Astrocyte of the spinal cord (primary cell): Measurements from ENCODE around the gene IGFBP6.

Source experiments
- DNase-seq: peaks from one replicate; pipeline ENCODE4 v3.0.0; 2011; ENCODE audit warnings: low read depth, low spot score
- H3K4me3 ChIP-seq: 2 replicates; pipeline ENCODE4 v1.5.1; 2011; ENCODE audit warnings: low read depth, mild to moderate bottlenecking, low read length, moderate library complexity
- CTCF ChIP-seq: IDR thresholded peaks from 2 replicates; pipeline ENCODE4 v1.5.1; 2012; ENCODE audit warnings: low read depth, mild to moderate bottlenecking, low read length, inconsistent platforms
- in situ Hi-C: cut with HindIII; loops from 2 replicates; pipeline ENCODE4 v1.10.0; 2017; ENCODE audit warnings: low sequenced_read_pairs

Gene IGFBP6

GRCh38 chr12:53133722-53134121 is 36.3 kb downstream of the IGFBP6 start:
- in situ Hi-C loops, result no loop called here
- no peak for DNase-seq
- no peak for TF ChIP-seq CTCF
- no peak overlapping the region for H3K4me3 ChIP-seq

GRCh38 chr12:53143355-53143754 is 45.9 kb downstream of the IGFBP6 start:
- in situ Hi-C loops, result no loop called here
- H3K4me3 ChIP-seq, result no peak overlapping the region
- DNase-seq, result no peak
- no peak for TF ChIP-seq CTCF

- TF ChIP-seq CTCF, result no peak
- in situ Hi-C loops, result no loop called here
Measured at GRCh38 chr12:53145383-53146260, 48.2 kb downstream of the IGFBP6 start.

GRCh38 chr12:53147181-53147580 is 49.7 kb downstream of the IGFBP6 start:
- DNase-seq, result no peak
- in situ Hi-C loops, result no loop called here
- no peak for TF ChIP-seq CTCF
- no peak overlapping the region for H3K4me3 ChIP-seq

More at GRCh38 chr12:53145383-53146260, 48.2 kb downstream of the IGFBP6 start:
- DNase-seq, result no peak
- H3K4me3 ChIP-seq, result no peak overlapping the region

GRCh38 chr12:53147653-53148052 is 50.2 kb downstream of the IGFBP6 start:
- DNase-seq, result no peak
- no peak for TF ChIP-seq CTCF
- in situ Hi-C loops, result no loop called here
- H3K4me3 ChIP-seq, result no peak overlapping the region

- no peak for DNase-seq
- H3K4me3 ChIP-seq, result no peak overlapping the region
- no peak for TF ChIP-seq CTCF
- in situ Hi-C loops, result no loop called here
Measured at GRCh38 chr12:53151039-53151438, 53.6 kb downstream of the IGFBP6 start.
